A673 (cell line): ENCODE measurements around the gene PKDREJ. TPM values are rescaled to one million over a fixed set of nuclear protein-coding genes. Genes with fewer than 3 reads are reported as not detected.

ENCODE experiments used
- BruUV-seq: library from RNA; stranded (reverse); fragments of 400-500 nt; replicated peaks from 2 replicates; lab custom pipeline; 2021; lab: Mats Ljungman, UMichigan
- CTCF ChIA-PET: fragments of 300-600 bp; sonication (Branson Sonifier 250); formaldehyde crosslinking; loops from one replicate; lab custom pipeline; 2022; ENCODE audit warnings: antibody characterized with exemption; lab: Charles Lee
- POLR2A ChIA-PET: fragments of 300-600 bp; sonication (Branson Sonifier 250); formaldehyde crosslinking; loops from one replicate; lab custom pipeline; 2022; ENCODE audit warnings: antibody characterized with exemption; ENCODE audit not compliant: low non-redundant PET; lab: Charles Lee
- DNase-seq: peaks from one replicate; pipeline ENCODE4 v3.0.0-alpha.2; 2015; ENCODE audit warnings: low spot score
- H3K27ac ChIP-seq: fragments of 200-600 bp; sonication (generic); 2 replicates; pipeline ENCODE4 v1.5.1; 2016; ENCODE audit warnings: mixed run types, low read depth, mild to moderate bottlenecking, mixed read lengths, antibody characterized with exemption, low read length; ENCODE audit not compliant: poor library complexity, severe bottlenecking
- H3K27me3 ChIP-seq: fragments of 200-600 bp; sonication (generic); replicated peaks from 2 replicates; pipeline ENCODE4 v1.6.1; 2017; ENCODE audit warnings: mixed run types, low read depth, mild to moderate bottlenecking, mixed read lengths, antibody characterized with exemption, low read length; ENCODE audit not compliant: insufficient read depth, poor library complexity
- H3K36me3 ChIP-seq: fragments of 200-600 bp; sonication (generic); 2 replicates; pipeline ENCODE4 v1.6.1; 2016; ENCODE audit warnings: mixed run types, mild to moderate bottlenecking, mixed read lengths, antibody characterized with exemption, low read length; ENCODE audit not compliant: insufficient read depth, poor library complexity, severe bottlenecking
- H3K4me1 ChIP-seq: fragments of 200-600 bp; sonication (generic); 2 replicates; pipeline ENCODE4 v1.6.1; 2017; ENCODE audit warnings: mixed run types, mild to moderate bottlenecking, mixed read lengths, antibody characterized with exemption, low read length; ENCODE audit not compliant: insufficient read depth, poor library complexity, severe bottlenecking
- H3K4me3 ChIP-seq: fragments of 200-600 bp; sonication (generic); 2 replicates; pipeline ENCODE4 v1.5.1; 2016; ENCODE audit warnings: low read depth, mixed run types, mild to moderate bottlenecking, mixed read lengths, low read length; ENCODE audit not compliant: poor library complexity, severe bottlenecking
- H3K9me3 ChIP-seq: fragments of 200-600 bp; sonication (generic); 2 replicates; pipeline ENCODE4 v1.6.1; 2016; ENCODE audit warnings: mixed run types, low read depth, mild to moderate bottlenecking, mixed read lengths, antibody characterized with exemption, low read length; ENCODE audit not compliant: poor library complexity, severe bottlenecking
- EZH2 ChIP-seq: fragments of 200-600 bp; sonication (generic); IDR thresholded peaks from 2 replicates; pipeline ENCODE4 v1.6.1; 2017; ENCODE audit warnings: borderline replicate concordance, low read depth, mild to moderate bottlenecking, mixed read lengths, antibody characterized with exemption, low read length; ENCODE audit not compliant: poor library complexity, severe bottlenecking
- intact Hi-C: fragments of 100-400 bp; cut with micrococcal nuclease; formaldehyde crosslinking; loops from one replicate; pipeline ENCODE4 v1.10.0; 2022; ENCODE audit not compliant: unreplicated experiment
- total RNA-seq: library from RNA; stranded (reverse); gene quantifications from 2 replicates; pipeline ENCODE4 v1.2.3, GENCODE V29; 2021
- TF ChIP-seq, protein P1 (sequence below): fragments of 300-800, 200-600 bp; sonication (generic); conservative IDR thresholded peaks from 2 replicates; pipeline ENCODE4 v1.5.1; 2017; ENCODE audit warnings: low read depth, mild to moderate bottlenecking, antibody characterized with exemption, low read length, moderate library complexity, mixed read lengths

Gene PKDREJ
- total RNA-seq, 1 experiment from 2014 or later: not detected

DNA sequence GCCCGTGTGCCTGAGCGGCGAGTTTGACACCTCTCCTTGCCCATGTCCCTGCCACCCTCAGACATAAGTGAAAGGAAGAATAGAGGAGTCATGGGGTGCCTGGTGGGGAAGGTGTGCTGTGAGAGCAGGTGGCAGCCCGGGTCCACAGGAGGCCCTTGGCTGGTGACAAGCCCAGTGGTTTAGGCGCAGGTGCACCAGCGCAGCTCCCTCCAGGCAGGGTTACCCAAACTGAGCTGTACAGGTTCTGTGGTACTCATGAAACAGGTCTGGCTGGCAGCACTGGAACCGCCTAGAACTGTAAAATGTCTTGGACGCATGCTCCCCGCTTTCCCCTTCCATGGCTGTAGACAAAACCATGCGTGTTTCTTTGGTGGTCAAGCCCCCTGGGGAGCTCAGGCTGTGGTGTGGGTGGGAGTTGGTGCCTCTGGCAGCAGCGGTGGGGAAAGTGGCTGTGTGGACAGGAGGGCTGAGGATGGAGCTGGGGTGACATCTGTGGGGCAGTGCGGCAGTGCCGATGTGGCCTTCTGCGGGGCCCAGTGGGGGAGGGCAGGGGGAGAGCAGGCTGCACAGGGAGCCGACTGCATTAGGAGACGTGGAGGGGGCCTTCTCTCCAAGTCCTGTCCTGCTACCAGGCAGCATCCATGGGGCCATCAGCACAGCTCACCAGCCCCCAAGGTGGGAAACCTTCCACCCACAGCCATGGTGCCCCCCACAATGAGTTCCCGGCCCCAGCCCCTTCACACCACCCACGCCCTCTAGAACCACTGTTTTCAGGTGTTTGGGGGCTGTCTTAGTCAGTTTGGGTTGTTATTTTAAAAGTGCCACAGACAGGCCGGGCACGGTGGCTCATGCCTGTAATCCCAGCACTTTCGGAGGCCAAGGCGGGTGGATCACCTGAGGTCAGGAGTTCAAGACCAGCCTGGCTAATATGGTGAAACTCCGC lies 28.0 kb upstream of the PKDREJ start:
- Histone ChIP-seq H3K27me3 (no peaks in the 10 kb centered on the region), H3K4me1 (peaks cover 16% of the 10 kb centered on the region), H3K36me3 (no peaks in the 10 kb centered on the region), H3K4me3 (no peak overlapping the region), H3K9me3 (no peaks in the 10 kb centered on the region), H3K27ac (no peak overlapping the region)
- no TSS peak for BruUV-seq
- no peak for DNase-seq
- TF ChIP-seq, protein P1, sequence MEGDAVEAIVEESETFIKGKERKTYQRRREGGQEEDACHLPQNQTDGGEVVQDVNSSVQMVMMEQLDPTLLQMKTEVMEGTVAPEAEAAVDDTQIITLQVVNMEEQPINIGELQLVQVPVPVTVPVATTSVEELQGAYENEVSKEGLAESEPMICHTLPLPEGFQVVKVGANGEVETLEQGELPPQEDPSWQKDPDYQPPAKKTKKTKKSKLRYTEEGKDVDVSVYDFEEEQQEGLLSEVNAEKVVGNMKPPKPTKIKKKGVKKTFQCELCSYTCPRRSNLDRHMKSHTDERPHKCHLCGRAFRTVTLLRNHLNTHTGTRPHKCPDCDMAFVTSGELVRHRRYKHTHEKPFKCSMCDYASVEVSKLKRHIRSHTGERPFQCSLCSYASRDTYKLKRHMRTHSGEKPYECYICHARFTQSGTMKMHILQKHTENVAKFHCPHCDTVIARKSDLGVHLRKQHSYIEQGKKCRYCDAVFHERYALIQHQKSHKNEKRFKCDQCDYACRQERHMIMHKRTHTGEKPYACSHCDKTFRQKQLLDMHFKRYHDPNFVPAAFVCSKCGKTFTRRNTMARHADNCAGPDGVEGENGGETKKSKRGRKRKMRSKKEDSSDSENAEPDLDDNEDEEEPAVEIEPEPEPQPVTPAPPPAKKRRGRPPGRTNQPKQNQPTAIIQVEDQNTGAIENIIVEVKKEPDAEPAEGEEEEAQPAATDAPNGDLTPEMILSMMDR: no peak
- no peak for TF ChIP-seq EZH2
- POLR2A ChIA-PET: no interaction called here
- CTCF ChIA-PET: no interaction called here
- intact Hi-C loops: no loop called here

DNA sequence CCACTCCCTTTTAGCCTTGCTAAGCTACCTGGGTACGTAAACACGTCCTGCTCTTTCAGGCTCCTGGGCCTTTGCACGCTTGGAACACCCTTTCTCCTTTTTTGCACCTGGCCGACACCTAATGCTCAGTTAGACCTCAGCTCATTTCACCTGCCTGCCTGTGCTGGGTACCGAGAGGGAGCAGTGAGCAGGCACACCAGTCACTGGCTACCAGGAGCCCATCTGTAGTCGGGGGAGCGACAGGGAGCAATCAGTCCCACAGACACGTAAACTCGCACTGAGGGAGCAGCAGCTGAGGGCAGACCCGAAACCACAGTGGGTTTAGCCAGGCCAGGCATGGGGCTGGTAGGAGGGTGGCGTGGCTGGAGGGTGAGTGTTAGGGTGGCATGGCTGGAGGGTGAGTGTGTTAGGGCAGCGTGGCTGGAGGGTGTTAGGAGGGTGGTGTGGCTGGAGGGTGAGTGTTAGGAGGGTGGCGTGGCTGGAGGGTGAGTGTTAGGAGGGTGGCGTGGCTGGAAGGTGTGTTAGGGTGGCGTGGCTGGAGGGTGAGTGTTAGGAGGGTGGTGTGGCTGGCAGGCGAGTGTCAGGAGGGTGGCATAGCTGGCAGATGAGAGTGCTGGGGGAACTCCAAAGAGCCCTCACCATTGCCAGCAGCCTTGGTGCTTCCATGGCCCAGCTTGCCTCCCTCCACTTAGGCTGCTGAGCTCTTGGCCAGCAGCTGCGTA lies 27.1 kb upstream of the PKDREJ start:
- BruUV-seq: no TSS peak
- CTCF ChIA-PET: no interaction called here
- no peaks in the 10 kb centered on the region for H3K36me3 ChIP-seq
- no peak overlapping the region for H3K4me3 ChIP-seq
- no peaks in the 10 kb centered on the region for H3K9me3 ChIP-seq
- POLR2A ChIA-PET: no interaction called here
- H3K27ac ChIP-seq: no peak overlapping the region
- peaks cover 9% of the 10 kb centered on the region for H3K4me1 ChIP-seq
- TF ChIP-seq EZH2: no peak
- TF ChIP-seq, protein P1: no peak
- no peak for DNase-seq
- no peaks in the 10 kb centered on the region for H3K27me3 ChIP-seq
- intact Hi-C loops: no loop called here

DNA sequence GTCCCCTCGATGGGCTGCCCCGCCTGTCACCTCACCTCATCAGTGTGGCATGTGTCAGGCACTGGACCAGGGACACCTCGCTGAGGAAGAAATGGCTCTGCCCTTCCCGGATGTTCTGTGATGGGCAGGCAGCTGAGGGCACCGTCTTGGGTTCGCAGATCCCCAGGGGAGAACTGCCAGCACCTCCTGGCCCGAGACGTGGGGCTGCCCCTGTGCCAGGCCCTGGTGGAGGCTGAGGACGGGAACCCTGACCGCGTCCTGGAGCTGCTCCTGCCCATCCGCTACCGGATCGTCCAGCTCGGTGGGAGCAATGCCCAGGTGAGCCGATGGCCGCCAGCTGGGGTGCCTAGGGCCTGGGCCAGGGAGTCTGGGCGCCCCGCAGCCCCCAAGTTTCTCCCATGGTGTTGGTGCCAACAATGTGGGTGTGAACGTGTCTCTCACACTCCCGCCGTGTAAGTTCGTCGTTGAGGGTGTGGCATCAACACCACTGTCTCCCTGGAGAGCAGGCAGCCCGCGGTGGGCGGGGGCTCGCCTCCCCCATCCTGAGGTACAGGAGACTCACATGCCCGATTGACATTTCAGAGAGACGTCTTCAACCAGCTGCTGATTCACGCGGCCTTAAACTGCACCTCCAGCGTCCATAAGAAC lies 26.2 kb upstream of the PKDREJ start:
- Histone ChIP-seq H3K9me3 (no peaks in the 10 kb centered on the region), H3K27me3 (no peaks in the 10 kb centered on the region), H3K4me1 (peaks cover 9% of the 10 kb centered on the region), H3K27ac (no peak overlapping the region), H3K4me3 (no peak overlapping the region), H3K36me3 (peaks cover under 1% of the 10 kb centered on the region)
- no peak for TF ChIP-seq EZH2
- TF ChIP-seq, protein P1: no peak
- ChIA-PET CTCF (no interaction called here), POLR2A (no interaction called here)
- intact Hi-C loops: no loop called here
- BruUV-seq: no TSS peak
- DNase-seq: no peak
